ENCODE measurements around the gene GALNT10. TPM values are rescaled to one million over a fixed set of nuclear protein-coding genes. Genes with fewer than 3 reads are reported as not detected.

Gene GALNT10
- total RNA-seq, 2 donors from 2014 or later: 30.2 to 43.4 TPM

DNA sequence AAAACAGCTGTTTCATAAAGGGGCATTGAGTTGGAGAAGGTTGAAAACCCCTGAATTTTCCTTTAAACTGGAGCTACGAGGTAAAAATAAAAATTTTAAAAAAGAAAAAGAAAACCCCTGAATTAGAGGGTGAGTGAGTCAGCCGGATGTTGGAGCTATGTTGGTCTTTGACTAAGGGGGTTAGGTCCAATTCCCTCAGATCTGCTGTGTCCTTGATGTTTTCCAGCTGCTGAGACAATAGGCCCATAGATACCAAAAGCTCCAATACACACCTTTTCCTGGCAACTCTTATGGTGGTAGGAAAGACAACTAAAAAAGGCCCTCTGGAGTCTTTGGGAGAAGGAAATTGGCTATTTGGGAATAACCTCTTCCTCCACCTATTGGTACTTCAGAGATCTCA is 175.8 kb downstream of the GALNT10 start:
- TF ChIP-seq, protein P1, sequence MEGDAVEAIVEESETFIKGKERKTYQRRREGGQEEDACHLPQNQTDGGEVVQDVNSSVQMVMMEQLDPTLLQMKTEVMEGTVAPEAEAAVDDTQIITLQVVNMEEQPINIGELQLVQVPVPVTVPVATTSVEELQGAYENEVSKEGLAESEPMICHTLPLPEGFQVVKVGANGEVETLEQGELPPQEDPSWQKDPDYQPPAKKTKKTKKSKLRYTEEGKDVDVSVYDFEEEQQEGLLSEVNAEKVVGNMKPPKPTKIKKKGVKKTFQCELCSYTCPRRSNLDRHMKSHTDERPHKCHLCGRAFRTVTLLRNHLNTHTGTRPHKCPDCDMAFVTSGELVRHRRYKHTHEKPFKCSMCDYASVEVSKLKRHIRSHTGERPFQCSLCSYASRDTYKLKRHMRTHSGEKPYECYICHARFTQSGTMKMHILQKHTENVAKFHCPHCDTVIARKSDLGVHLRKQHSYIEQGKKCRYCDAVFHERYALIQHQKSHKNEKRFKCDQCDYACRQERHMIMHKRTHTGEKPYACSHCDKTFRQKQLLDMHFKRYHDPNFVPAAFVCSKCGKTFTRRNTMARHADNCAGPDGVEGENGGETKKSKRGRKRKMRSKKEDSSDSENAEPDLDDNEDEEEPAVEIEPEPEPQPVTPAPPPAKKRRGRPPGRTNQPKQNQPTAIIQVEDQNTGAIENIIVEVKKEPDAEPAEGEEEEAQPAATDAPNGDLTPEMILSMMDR (conservative IDR thresholded peaks at IDR 0.05): no peak
- no peak for DNase-seq
- Histone ChIP-seq H3K9ac (ENCODE audit: extremely low read depth, low read length, poor library complexity, severe bottlenecking) (no peak overlapping the region), H3K27me3 (ENCODE audit: control insufficient read depth, insufficient read depth, low read length, poor library complexity, severe bottlenecking) (no peaks in the 10 kb centered on the region), H3K36me3 (ENCODE audit: control insufficient read depth, insufficient read depth, low read length) (peaks cover 14% of the 10 kb centered on the region), H3K9me3 (ENCODE audit: control insufficient read depth, low read length) (no peaks in the 10 kb centered on the region), H3K27ac (ENCODE audit: low read depth, low read length) (no peak overlapping the region), H3K4me3 (ENCODE audit: low read length) (no peak overlapping the region), H3K4me1 (ENCODE audit: control insufficient read depth, insufficient read depth, low read length) (peaks cover 27% of the 10 kb centered on the region)
- 93 to 94% methylated on average over 2 of the region's 2 CpGs for WGBS, 2 experiments (ENCODE audit: insufficient coverage in 1 of 2, insufficient read length in 1 of 2)
- no peak overlapping the region for H3K4me3 Mint-ChIP-seq
- H3K9me3 Mint-ChIP-seq: no peaks in the 10 kb centered on the region
- H3K27ac Mint-ChIP-seq: peak overlapping the region; percentile 60
- H3K4me1 Mint-ChIP-seq: peaks cover 43% of the 10 kb centered on the region
- no peaks in the 10 kb centered on the region for H3K27me3 Mint-ChIP-seq (ENCODE audit: insufficient read depth)
- no peaks in the 10 kb centered on the region for H3K36me3 Mint-ChIP-seq (ENCODE audit: low read depth)

DNA sequence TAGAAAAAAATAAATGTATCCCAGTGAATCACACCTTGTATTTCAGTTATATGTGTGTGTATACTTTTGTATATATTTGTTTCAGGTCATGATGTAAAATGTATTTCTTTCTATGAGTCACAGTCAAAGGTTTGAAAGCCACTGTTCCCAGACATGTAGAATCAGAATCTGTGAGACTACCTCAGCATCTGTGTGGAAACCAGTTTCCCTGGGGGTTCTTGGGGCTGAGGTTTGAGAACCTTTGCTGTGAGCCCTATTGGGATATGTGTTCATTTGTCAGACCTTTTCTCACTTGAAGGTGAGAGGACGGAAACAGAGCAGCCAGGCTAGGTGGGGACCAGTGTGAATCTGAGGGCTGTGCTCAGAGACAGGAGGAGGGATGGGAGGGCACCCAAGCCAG is 176.6 kb downstream of the GALNT10 start:
- Mint-ChIP-seq H3K9me3 (no peaks in the 10 kb centered on the region), H3K4me1 (peaks cover 43% of the 10 kb centered on the region), H3K27ac (peak overlapping the region; percentile 74), H3K36me3 (ENCODE audit: low read depth) (no peaks in the 10 kb centered on the region), H3K4me3 (no peak overlapping the region), H3K27me3 (ENCODE audit: insufficient read depth) (no peaks in the 10 kb centered on the region)
- 97 to 100% methylated on average over 1 of the region's 1 CpG for WGBS, 2 experiments (ENCODE audit: insufficient coverage in 1 of 2, insufficient read length in 1 of 2)
- H3K9me3 ChIP-seq (ENCODE audit: control insufficient read depth, low read length): no peaks in the 10 kb centered on the region
- H3K4me3 ChIP-seq (ENCODE audit: low read length): no peak overlapping the region
- no peak for DNase-seq
- TF ChIP-seq, protein P1 (conservative IDR thresholded peaks at IDR 0.05): no peak
- peaks cover 12% of the 10 kb centered on the region for H3K36me3 ChIP-seq (ENCODE audit: control insufficient read depth, insufficient read depth, low read length)
- H3K4me1 ChIP-seq (ENCODE audit: control insufficient read depth, insufficient read depth, low read length): peaks cover 27% of the 10 kb centered on the region
- no peaks in the 10 kb centered on the region for H3K27me3 ChIP-seq (ENCODE audit: control insufficient read depth, insufficient read depth, low read length, poor library complexity, severe bottlenecking)
- no peak overlapping the region for H3K27ac ChIP-seq (ENCODE audit: low read depth, low read length)
- no peak overlapping the region for H3K9ac ChIP-seq (ENCODE audit: extremely low read depth, low read length, poor library complexity, severe bottlenecking)

DNA sequence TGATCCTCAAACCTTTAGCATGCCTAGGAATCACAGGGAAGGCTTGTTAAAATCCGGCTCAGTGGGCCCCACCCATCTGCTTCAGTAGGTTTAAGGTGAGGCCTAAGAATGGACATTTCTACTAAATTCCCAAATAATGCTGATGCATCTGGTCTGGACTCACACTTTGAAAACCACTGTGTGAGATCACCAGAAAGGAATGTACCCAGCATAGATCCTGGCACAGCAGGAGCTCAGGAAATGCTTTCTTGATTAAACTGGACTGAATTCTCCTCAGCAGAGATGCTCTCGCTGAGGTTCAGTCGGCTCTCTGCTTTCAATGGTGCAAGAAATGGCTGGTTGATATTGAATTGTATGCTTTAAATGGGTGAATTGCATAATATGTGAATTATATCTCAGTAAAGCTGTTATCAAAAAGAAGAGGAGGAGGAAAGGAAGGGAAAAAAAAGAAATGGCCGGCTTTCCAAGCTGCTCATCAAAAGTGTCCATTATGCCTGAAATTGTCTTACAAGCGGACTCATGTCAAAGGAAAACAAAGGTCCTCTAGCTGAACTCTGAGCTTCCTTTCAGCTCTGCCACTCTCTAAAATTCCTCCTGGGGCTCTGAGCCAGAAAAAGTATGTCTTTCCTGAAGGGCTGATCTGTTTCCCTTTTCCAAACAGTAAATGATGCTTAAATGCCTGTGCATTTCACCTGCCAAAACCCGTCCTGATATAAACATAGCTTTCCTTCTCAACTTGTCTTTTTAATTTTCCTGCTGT is 177.7 kb downstream of the GALNT10 start:
- Mint-ChIP-seq H3K4me1 (peaks cover 41% of the 10 kb centered on the region), H3K9me3 (no peaks in the 10 kb centered on the region), H3K4me3 (no peak overlapping the region), H3K27me3 (ENCODE audit: insufficient read depth) (no peaks in the 10 kb centered on the region), H3K36me3 (ENCODE audit: low read depth) (no peaks in the 10 kb centered on the region), H3K27ac (peak overlapping the region; percentile 74)
- no peak overlapping the region for H3K9ac ChIP-seq (ENCODE audit: extremely low read depth, low read length, poor library complexity, severe bottlenecking)
- H3K4me3 ChIP-seq (ENCODE audit: low read length): no peak overlapping the region
- 65 to 79% methylated on average over 6 of the region's 6 CpGs for WGBS, 2 experiments (ENCODE audit: insufficient coverage in 1 of 2, insufficient read length in 1 of 2)
- peak overlapping the region; percentile 90 for H3K27ac ChIP-seq (ENCODE audit: low read depth, low read length)
- TF ChIP-seq, protein P1 (conservative IDR thresholded peaks at IDR 0.05): no peak
- peaks cover 23% of the 10 kb centered on the region for H3K4me1 ChIP-seq (ENCODE audit: control insufficient read depth, insufficient read depth, low read length)
- no peaks in the 10 kb centered on the region for H3K27me3 ChIP-seq (ENCODE audit: control insufficient read depth, insufficient read depth, low read length, poor library complexity, severe bottlenecking)
- H3K36me3 ChIP-seq (ENCODE audit: control insufficient read depth, insufficient read depth, low read length): peaks cover 12% of the 10 kb centered on the region
- DNase-seq: peak; percentile 82
- H3K9me3 ChIP-seq (ENCODE audit: control insufficient read depth, low read length): no peaks in the 10 kb centered on the region

Measured in endodermal cell (in vitro differentiated cells).